ENCODE results near the gene MYO18B.

Gene MYO18B

GRCh38 chr22:25741692-25742626 lies at the start of gene MYO18B:
Gene MYO18B, plus strand, starts transcription at chr22:25742188. Its CDS starts 18,905 bp downstream, at chr22:25761093.
- Histone ChIP-seq H3K9me3 (ENCODE audit: control insufficient read depth, insufficient read depth, low read length) (no peaks in the 10 kb centered on the region), H3K36me3 (ENCODE audit: insufficient read depth, low read length) (no peaks in the 10 kb centered on the region), H3K4me1 (ENCODE audit: insufficient read depth, low read length) (no peaks in the 10 kb centered on the region; the same call in 1 of the 2 replicates), H3K9ac (ENCODE audit: low read depth, low read length) (peak within 1 kb of the TSS; percentile 15; the same call in 1 of the 2 replicates)

DNA sequence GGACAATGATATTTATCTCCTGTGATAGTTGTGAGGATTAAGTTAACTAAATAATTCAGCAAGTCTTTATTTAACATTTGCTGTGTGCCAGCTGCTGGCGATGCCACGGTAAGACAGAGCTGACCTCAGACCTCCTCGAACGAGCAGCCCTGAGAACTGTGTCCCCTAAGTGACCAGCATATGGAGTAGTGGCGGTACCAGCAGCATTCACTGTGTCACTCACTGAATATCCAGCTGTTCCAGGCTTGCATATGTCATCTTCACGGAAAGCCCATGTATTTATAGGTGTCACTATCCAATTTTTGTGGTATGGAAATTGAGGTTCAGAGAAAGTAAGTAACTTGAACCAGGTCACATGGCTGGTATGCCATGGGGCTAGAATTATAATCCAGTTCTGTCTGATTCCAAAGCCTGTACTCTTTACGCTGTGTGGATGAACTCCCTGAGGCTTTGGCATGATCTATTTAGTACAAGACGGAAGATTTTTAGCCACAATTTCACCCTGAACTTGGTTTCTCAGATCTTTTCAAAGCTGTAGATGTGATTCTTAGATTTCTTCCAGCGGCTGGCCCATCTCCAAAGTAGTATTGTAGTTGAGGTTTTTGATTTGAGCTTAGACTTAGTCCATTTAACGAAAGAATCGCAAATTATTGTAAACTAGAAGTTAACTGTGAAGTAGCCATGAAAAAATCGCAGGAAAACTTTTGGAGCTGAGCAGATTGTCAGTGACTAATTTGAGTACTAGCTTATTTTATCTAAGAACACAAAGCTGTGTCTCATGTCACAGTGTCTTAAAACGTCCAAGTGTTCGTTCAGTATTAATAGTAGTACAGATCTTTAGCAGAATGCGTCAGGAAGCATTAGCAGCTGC lies 49.4 kb upstream of the MYO18B start:
- H3K36me3 ChIP-seq (ENCODE audit: insufficient read depth, low read length), result no peaks in the 10 kb centered on the region; the same call in 1 of the 2 replicates

DNA sequence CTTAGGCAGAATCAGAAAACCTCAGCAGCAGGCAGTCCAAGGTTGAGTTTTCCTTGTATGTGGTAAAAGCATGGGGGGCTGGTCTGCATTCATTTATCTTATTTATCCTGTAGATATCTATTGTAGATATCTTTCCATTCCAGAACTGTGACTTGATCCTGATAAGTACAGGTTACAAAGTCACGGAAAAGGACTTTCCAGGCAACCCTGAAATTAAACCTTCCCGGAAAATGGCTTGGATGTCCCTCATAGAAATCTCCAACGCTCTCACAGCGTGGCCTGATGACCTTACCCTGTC lies 48.8 kb upstream of the MYO18B start:
- no peak overlapping the region for H3K9ac ChIP-seq (ENCODE audit: low read depth, low read length)
- no peaks in the 10 kb centered on the region; the same call in 1 of the 2 replicates for H3K36me3 ChIP-seq (ENCODE audit: insufficient read depth, low read length)
- H3K4me1 ChIP-seq (ENCODE audit: insufficient read depth, low read length), result no peaks in the 10 kb centered on the region
- H3K9me3 ChIP-seq (ENCODE audit: control insufficient read depth, insufficient read depth, low read length), result no peaks in the 10 kb centered on the region

More for the DNA sequence above, 49.4 kb upstream of the MYO18B start:
- H3K9ac ChIP-seq (ENCODE audit: low read depth, low read length), result no peak overlapping the region
- H3K4me1 ChIP-seq (ENCODE audit: insufficient read depth, low read length), result no peaks in the 10 kb centered on the region
- H3K9me3 ChIP-seq (ENCODE audit: control insufficient read depth, insufficient read depth, low read length), result no peaks in the 10 kb centered on the region

DNA sequence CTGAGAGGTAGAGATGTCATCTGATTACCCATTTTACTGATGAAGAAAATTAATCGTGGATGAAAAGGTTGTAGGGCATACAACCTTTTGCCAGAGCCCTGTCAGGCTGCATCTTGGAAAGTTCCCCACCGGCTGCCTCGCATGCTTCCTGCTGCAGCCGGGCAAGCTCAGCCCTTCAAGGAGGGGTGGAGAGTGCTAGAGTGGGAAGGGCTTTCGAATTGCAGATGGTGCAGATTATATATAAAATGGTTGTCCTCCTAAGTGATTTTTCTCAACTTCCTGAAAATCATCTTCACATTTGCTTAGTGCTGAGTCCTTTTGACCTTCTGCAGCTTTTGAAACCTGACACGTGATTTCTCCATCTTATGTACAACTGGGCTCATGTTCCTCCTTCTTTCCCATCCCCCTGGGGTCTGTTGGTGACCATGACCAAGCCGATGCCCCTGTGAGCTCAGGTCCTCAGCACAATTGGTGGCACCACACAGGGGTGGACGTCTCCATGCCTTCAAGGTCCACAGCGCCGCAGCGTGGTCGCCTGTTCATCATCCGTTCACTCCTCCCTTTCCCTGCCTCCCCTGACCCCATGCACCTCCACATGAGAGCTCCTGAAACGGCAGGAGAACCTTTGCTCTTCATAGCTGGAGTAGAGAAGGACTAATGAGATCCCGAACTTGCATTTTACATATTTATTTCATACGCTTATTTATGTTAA lies 47.6 kb upstream of the MYO18B start:
- Histone ChIP-seq H3K36me3 (ENCODE audit: insufficient read depth, low read length) (no peaks in the 10 kb centered on the region; the same call in 1 of the 2 replicates), H3K4me1 (ENCODE audit: insufficient read depth, low read length) (no peaks in the 10 kb centered on the region), H3K9me3 (ENCODE audit: control insufficient read depth, insufficient read depth, low read length) (no peaks in the 10 kb centered on the region), H3K9ac (ENCODE audit: low read depth, low read length) (no peak overlapping the region)

DNA sequence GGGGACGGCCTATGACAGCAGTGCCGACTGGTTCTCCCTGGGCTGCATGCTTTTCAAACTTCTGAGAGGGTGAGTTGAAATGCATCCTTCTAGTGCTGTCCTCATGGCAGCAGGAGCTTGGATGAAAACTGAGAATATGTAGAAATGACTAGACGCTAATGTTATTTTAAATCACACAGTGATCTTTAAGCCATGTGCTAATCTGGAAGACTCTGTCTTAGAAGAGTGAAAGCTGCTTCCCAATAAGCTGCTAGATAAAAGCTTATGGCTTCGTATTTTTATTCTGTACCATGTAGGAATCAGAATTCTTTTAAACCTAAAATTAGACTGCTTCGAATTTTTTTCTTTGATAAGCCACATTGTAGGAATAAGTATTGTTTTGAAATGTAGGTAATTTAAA lies 46.8 kb upstream of the MYO18B start:
- Histone ChIP-seq H3K4me1 (ENCODE audit: insufficient read depth, low read length) (no peaks in the 10 kb centered on the region), H3K9me3 (ENCODE audit: control insufficient read depth, insufficient read depth, low read length) (no peaks in the 10 kb centered on the region), H3K36me3 (ENCODE audit: insufficient read depth, low read length) (no peaks in the 10 kb centered on the region; the same call in 1 of the 2 replicates), H3K9ac (ENCODE audit: low read depth, low read length) (no peak overlapping the region)

GRCh38 chr22:25696763-25697162 lies 45.2 kb upstream of the MYO18B start:
- no peak overlapping the region for H3K9ac ChIP-seq (ENCODE audit: low read depth, low read length)
- no peaks in the 10 kb centered on the region; the same call in 1 of the 2 replicates for H3K36me3 ChIP-seq (ENCODE audit: insufficient read depth, low read length)
- no peaks in the 10 kb centered on the region for H3K4me1 ChIP-seq (ENCODE audit: insufficient read depth, low read length)
- H3K9me3 ChIP-seq (ENCODE audit: control insufficient read depth, insufficient read depth, low read length), result no peaks in the 10 kb centered on the region

DNA sequence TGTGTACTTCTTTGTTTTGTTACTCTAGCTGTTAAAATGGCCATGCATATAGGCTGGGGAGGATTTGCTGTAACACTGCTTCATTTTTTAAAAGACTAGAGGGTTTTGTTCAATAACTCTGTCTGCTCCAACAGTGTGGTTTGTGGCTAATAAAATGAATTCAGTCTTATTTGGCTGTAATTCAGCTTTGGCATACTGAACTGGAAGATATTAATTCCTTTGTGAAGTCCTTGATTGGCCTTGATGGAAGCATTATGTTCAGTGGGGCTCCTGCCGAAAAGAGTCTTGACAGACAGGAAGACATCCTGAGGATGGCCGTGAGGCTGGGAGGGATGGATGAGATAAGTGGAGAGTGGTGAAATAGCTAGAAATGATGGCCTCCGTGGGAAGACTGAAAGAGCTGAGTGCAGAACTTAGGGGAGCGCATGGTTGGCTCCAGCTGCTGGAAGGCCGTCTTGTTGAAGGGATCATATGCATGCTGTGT lies 44.8 kb upstream of the MYO18B start:
- Histone ChIP-seq H3K36me3 (ENCODE audit: insufficient read depth, low read length) (no peaks in the 10 kb centered on the region; the same call in 1 of the 2 replicates), H3K4me1 (ENCODE audit: insufficient read depth, low read length) (no peaks in the 10 kb centered on the region), H3K9me3 (ENCODE audit: control insufficient read depth, insufficient read depth, low read length) (no peaks in the 10 kb centered on the region)

GRCh38 chr22:25697978-25698377 lies 44.0 kb upstream of the MYO18B start:
- Histone ChIP-seq H3K9ac (ENCODE audit: low read depth, low read length) (no peak overlapping the region), H3K9me3 (ENCODE audit: control insufficient read depth, insufficient read depth, low read length) (no peaks in the 10 kb centered on the region), H3K36me3 (ENCODE audit: insufficient read depth, low read length) (no peaks in the 10 kb centered on the region; the same call in 1 of the 2 replicates), H3K4me1 (ENCODE audit: insufficient read depth, low read length) (no peaks in the 10 kb centered on the region)

More for the DNA sequence above, 44.8 kb upstream of the MYO18B start:
- H3K9ac ChIP-seq (ENCODE audit: low read depth, low read length), result no peak overlapping the region

DNA sequence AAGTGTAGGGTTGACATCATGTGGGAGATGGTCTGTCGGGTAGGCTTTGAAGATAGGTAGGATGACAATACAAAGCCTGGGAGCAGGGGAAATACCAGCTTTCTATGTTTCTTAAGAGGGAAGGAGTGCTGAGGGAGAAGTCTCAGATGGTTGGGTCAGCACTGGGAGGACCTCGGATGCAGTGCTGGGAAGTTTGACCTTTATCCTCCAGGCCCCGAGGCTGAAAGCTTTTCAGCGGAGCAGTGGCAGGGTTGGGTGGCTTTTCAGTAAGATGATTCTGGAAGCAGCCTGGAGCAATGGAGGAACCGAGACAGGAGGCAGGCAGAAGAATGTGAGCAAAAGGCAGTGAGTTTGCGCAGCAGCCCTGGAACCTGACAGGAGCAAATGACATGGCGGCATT lies 43.5 kb upstream of the MYO18B start:
- Histone ChIP-seq H3K9me3 (ENCODE audit: control insufficient read depth, insufficient read depth, low read length) (no peaks in the 10 kb centered on the region), H3K4me1 (ENCODE audit: insufficient read depth, low read length) (no peaks in the 10 kb centered on the region), H3K9ac (ENCODE audit: low read depth, low read length) (no peak overlapping the region), H3K36me3 (ENCODE audit: insufficient read depth, low read length) (no peaks in the 10 kb centered on the region; the same call in 1 of the 2 replicates)

GRCh38 chr22:25698978-25699377 lies 43.0 kb upstream of the MYO18B start:
- Histone ChIP-seq H3K9me3 (ENCODE audit: control insufficient read depth, insufficient read depth, low read length) (no peaks in the 10 kb centered on the region), H3K4me1 (ENCODE audit: insufficient read depth, low read length) (no peaks in the 10 kb centered on the region), H3K9ac (ENCODE audit: low read depth, low read length) (no peak overlapping the region), H3K36me3 (ENCODE audit: insufficient read depth, low read length) (no peaks in the 10 kb centered on the region; the same call in 1 of the 2 replicates)

- H3K36me3 ChIP-seq (ENCODE audit: insufficient read depth, low read length), result no peaks in the 10 kb centered on the region
These were observed 40.8 kb upstream of the MYO18B start for GRCh38 chr22:25701056-25701780.

DNA sequence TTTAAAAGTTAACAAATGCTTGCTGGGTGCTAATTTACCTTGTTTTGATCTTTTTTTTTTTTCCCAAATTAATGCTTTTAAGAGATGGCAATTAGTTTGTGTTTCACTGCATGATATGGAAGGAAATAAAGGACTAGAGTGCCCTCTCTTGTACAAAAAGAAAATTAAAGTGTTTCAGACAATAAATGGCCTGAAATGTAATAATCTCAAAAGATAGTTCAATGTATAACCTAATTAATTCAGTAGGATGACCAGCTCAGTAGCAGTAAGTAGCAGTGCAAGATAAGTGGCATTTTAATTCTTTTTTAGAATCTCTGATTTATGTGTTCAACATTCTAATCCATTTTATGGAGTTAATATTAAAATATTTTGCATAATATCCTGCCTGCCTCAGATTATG lies 39.9 kb upstream of the MYO18B start:
- no peaks in the 10 kb centered on the region for H3K9me3 ChIP-seq (ENCODE audit: control insufficient read depth, insufficient read depth, low read length)
- no peaks in the 10 kb centered on the region for H3K36me3 ChIP-seq (ENCODE audit: insufficient read depth, low read length)
- H3K9ac ChIP-seq (ENCODE audit: low read depth, low read length), result no peak overlapping the region
- H3K4me1 ChIP-seq (ENCODE audit: insufficient read depth, low read length), result no peaks in the 10 kb centered on the region

More at GRCh38 chr22:25701056-25701780, 40.8 kb upstream of the MYO18B start:
- Histone ChIP-seq H3K4me1 (ENCODE audit: insufficient read depth, low read length) (no peaks in the 10 kb centered on the region), H3K9ac (ENCODE audit: low read depth, low read length) (no peak overlapping the region), H3K9me3 (ENCODE audit: control insufficient read depth, insufficient read depth, low read length) (no peaks in the 10 kb centered on the region)

DNA sequence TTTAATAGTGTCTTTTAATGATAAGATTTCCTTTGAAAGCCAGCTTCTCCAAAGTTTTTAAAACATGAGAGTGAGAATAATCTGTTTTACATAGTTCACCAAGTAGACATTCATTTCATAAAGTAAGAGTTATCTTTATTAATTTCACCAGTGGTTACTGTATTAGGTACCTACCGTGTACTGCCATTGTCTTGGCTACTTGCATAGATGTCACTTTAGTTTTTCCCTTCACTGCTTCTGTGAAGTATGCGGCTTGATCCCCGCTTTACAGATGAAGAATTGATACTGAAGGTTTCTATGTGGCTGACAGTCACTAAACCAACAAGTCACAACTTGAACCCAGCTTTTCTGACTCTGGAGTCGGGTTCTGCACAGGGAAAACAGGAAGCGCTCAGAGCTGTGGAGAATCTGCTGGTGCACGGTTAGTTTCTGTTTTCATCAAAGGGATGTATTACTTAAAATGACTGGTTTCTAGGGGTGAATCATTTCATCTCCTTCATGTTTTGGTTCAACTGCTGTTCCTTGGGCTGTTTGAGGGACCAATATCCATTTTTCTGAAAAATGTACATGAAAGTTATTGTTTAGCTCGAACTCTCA lies 39.3 kb upstream of the MYO18B start:
- Histone ChIP-seq H3K36me3 (ENCODE audit: insufficient read depth, low read length) (no peaks in the 10 kb centered on the region), H3K9me3 (ENCODE audit: control insufficient read depth, insufficient read depth, low read length) (no peaks in the 10 kb centered on the region), H3K9ac (ENCODE audit: low read depth, low read length) (no peak overlapping the region), H3K4me1 (ENCODE audit: insufficient read depth, low read length) (no peaks in the 10 kb centered on the region)

Data from ES-I3 (cell line).